HepG2 (cell line): ENCODE measurements around the gene STIMATE.

Experiments
- ELF4 ChIP-seq: sonication (generic); formaldehyde crosslinking; IDR thresholded peaks from 2 replicates; pipeline ENCODE4 v1.5.0; 2020; ENCODE audit warnings: missing genetic modification reagents, mild to moderate bottlenecking, moderate library complexity, borderline replicate concordance
- HMGA1 ChIP-seq: sonication (generic); formaldehyde crosslinking; conservative IDR thresholded peaks from 2 replicates; pipeline ENCODE4 v1.4.0; 2020; ENCODE audit warnings: missing genetic modification reagents
- POLR2AphosphoS5 ChIP-seq: IDR thresholded peaks from 2 replicates; pipeline ENCODE4 v1.6.1; 2012; ENCODE audit warnings: low read depth, low read length
- TF ChIP-seq, protein P1 (sequence below): IDR thresholded peaks from 2 replicates; pipeline ENCODE4 v1.6.1; 2012; ENCODE audit warnings: low read depth, low read length, improper control_type of control experiment
- TF ChIP-seq, protein P2 (sequence below): sonication (generic); formaldehyde crosslinking; IDR thresholded peaks from 2 replicates; pipeline ENCODE4 v1.5.1; 2020; ENCODE audit warnings: mild to moderate bottlenecking, missing genetic modification reagents, moderate library complexity

DNA sequence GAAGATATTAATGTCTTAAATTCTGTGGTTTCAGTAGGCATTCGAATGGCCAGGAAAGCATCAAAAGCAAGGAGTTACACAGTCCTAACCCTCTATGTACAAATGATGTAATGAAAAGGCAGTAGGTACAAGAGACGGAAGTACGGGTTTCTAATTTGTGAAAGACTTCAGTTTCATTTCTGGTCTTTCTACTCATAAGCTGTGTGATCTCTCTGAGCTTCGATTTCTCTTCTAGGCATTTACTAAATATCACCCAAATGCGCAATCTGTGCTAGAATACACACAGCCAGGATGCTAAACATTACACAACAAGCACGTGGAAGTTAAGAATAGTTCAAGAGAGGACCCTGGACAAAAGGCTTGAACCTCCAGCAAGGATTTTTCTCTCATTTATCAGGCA is 17.9 kb upstream of the STIMATE start:
- TF ChIP-seq HMGA1 (CRISPR knock-in tag) (no peak), ELF4 (no peak), POLR2AphosphoS5 (no peak)
- TF ChIP-seq, protein P1, sequence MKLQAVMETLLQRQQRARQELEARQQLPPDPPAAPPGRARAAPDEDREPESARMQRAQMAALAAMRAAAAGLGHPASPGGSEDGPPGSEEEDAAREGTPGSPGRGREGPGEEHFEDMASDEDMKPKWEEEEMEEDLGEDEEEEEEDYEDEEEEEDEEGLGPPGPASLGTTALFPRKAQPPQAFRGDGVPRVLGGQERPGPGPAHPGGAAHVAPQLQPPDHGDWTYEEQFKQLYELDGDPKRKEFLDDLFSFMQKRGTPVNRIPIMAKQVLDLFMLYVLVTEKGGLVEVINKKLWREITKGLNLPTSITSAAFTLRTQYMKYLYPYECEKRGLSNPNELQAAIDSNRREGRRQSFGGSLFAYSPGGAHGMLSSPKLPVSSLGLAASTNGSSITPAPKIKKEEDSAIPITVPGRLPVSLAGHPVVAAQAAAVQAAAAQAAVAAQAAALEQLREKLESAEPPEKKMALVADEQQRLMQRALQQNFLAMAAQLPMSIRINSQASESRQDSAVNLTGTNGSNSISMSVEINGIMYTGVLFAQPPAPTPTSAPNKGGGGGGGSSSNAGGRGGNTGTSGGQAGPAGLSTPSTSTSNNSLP, result no peak
- TF ChIP-seq, protein P2, sequence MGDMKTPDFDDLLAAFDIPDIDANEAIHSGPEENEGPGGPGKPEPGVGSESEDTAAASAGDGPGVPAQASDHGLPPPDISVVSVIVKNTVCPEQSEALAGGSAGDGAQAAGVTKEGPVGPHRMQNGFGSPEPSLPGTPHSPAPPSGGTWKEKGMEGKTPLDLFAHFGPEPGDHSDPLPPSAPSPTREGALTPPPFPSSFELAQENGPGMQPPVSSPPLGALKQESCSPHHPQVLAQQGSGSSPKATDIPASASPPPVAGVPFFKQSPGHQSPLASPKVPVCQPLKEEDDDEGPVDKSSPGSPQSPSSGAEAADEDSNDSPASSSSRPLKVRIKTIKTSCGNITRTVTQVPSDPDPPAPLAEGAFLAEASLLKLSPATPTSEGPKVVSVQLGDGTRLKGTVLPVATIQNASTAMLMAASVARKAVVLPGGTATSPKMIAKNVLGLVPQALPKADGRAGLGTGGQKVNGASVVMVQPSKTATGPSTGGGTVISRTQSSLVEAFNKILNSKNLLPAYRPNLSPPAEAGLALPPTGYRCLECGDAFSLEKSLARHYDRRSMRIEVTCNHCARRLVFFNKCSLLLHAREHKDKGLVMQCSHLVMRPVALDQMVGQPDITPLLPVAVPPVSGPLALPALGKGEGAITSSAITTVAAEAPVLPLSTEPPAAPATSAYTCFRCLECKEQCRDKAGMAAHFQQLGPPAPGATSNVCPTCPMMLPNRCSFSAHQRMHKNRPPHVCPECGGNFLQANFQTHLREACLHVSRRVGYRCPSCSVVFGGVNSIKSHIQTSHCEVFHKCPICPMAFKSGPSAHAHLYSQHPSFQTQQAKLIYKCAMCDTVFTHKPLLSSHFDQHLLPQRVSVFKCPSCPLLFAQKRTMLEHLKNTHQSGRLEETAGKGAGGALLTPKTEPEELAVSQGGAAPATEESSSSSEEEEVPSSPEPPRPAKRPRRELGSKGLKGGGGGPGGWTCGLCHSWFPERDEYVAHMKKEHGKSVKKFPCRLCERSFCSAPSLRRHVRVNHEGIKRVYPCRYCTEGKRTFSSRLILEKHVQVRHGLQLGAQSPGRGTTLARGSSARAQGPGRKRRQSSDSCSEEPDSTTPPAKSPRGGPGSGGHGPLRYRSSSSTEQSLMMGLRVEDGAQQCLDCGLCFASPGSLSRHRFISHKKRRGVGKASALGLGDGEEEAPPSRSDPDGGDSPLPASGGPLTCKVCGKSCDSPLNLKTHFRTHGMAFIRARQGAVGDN (CRISPR knock-in tag), result no peak
